Measurements from ENCODE around the gene CPEB2.

Gene CPEB2

GRCh38 chr4:15011166-15011565 lies 8.9 kb downstream of the CPEB2 start:
- DNase-seq = no peak

- DNase-seq = no peak
These were observed 9.9 kb downstream of the CPEB2 start for GRCh38 chr4:15012017-15012788.

- DNase-seq = no peak
These were observed 11.3 kb downstream of the CPEB2 start for GRCh38 chr4:15013585-15013984.

GRCh38 chr4:15015170-15015569 lies 12.9 kb downstream of the CPEB2 start:
- no peak for DNase-seq

GRCh38 chr4:15018361-15018760 lies 16.1 kb downstream of the CPEB2 start:
- no peak for DNase-seq

GRCh38 chr4:15020502-15021286 lies 18.4 kb downstream of the CPEB2 start:
- no peak for DNase-seq

- DNase-seq = no peak
These were observed 19.0 kb downstream of the CPEB2 start for GRCh38 chr4:15021311-15021710.

GRCh38 chr4:15021946-15022345 lies 19.7 kb downstream of the CPEB2 start:
- no peak for DNase-seq

- DNase-seq = no peak
These were observed 22.1 kb downstream of the CPEB2 start for GRCh38 chr4:15024386-15024785.

- no peak for DNase-seq
These were observed 23.4 kb downstream of the CPEB2 start for GRCh38 chr4:15025693-15026092.

GRCh38 chr4:15027921-15028435 lies 25.7 kb downstream of the CPEB2 start:
- DNase-seq = no peak

GRCh38 chr4:15031197-15031596 lies 28.9 kb downstream of the CPEB2 start:
- DNase-seq = no peak

- no peak for DNase-seq
These were observed 29.9 kb downstream of the CPEB2 start for GRCh38 chr4:15031993-15032675.

GRCh38 chr4:15034071-15034764 lies 31.9 kb downstream of the CPEB2 start:
- DNase-seq = no peak

GRCh38 chr4:15035159-15035558 lies 32.9 kb downstream of the CPEB2 start:
- DNase-seq = no peak

- DNase-seq = no peak
These were observed 35.8 kb downstream of the CPEB2 start for GRCh38 chr4:15037923-15038541.

GRCh38 chr4:15040916-15041463 lies 38.7 kb downstream of the CPEB2 start:
- no peak for DNase-seq

- DNase-seq = no peak
These were observed 40.4 kb downstream of the CPEB2 start for GRCh38 chr4:15042529-15043167.

GRCh38 chr4:15043226-15043625 lies 40.9 kb downstream of the CPEB2 start:
- DNase-seq = no peak

- no peak for DNase-seq
These were observed 41.6 kb downstream of the CPEB2 start for GRCh38 chr4:15043922-15044321.

GRCh38 chr4:15054541-15054940 lies 52.3 kb downstream of the CPEB2 start:
- DNase-seq = no peak

- DNase-seq = no peak
These were observed 57.9 kb downstream of the CPEB2 start for GRCh38 chr4:15060213-15060612.

Measured in activated CD8-positive, alpha-beta memory T cell treated with anti-CD3 and anti-CD28 coated beads for 24 hours (primary cell).